Measurements from ENCODE around the gene DCTN2.

- TF ChIP-seq KDM1A (IDR thresholded peaks at IDR 0.05; ENCODE audit: low read depth) (no peak), CTCF (IDR thresholded peaks at IDR 0.05) (no peak), SMC3 (IDR thresholded peaks at IDR 0.05) (no peak), EP300 (IDR thresholded peaks at IDR 0.05) (no peak), BHLHE40 (IDR thresholded peaks at IDR 0.05; ENCODE audit: low read depth, low read length) (no peak)
These were observed 18.0 kb downstream of the DCTN2 start for GRCh38 chr12:57528831-57529555.

Data from A549 (cell line).